ENCODE data around the gene TMEM19.
"Not testable (repeated sequence)": the region's sequence is repeated elsewhere in the genome, so short reads cannot be mapped to it uniquely, and the experiment has no call there.

The TMEM19 gene

GRCh38 chr12:71671311-71671710 lies 14.6 kb upstream of the TMEM19 start:
- DNase-seq, result no peak

DNA sequence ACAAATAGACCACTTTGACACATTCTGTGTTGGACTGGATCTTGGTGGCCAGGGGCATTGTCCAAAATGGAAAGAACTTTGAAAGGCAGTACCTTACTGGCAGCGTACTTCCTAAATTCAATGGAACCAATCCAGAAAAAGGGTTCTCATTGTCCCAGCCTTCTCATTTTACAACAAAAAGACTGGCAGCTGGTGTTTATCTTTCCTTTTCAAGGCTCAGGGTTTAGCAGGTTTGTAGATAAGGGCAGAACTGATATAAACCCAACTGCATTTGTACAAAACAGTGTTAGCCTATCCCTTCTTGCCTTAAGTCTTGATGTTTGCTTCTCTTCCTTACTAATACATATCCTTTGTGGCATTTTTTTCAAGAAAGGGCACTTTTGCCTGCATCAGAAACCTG lies 14.1 kb upstream of the TMEM19 start:
- no peak for DNase-seq

- no peak for DNase-seq
Observed at GRCh38 chr12:71682466-71682865, 3.4 kb upstream of the TMEM19 start.

GRCh38 chr12:71683633-71684032 lies 2.2 kb upstream of the TMEM19 start:
- no peak for DNase-seq

DNA sequence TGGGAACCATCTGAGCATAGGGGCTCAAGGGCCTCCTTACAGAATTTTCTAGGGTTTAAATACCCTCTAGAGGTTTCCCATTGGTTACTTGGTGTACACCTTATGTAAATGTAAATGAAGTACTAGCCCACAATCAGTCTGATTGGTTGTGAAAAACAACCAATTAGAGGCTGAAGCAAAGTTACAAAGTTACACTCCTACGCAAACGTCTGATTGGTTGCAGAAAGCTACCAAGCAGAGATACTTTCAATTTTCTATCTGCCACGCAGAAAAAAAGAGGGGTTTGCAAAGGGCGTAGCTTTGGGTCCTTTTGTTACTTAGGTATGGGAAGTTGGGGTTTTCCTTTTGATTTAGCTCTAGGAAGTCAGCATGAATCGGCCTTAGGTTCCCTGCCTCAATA lies 1.8 kb upstream of the TMEM19 start:
- no peak for DNase-seq

DNA sequence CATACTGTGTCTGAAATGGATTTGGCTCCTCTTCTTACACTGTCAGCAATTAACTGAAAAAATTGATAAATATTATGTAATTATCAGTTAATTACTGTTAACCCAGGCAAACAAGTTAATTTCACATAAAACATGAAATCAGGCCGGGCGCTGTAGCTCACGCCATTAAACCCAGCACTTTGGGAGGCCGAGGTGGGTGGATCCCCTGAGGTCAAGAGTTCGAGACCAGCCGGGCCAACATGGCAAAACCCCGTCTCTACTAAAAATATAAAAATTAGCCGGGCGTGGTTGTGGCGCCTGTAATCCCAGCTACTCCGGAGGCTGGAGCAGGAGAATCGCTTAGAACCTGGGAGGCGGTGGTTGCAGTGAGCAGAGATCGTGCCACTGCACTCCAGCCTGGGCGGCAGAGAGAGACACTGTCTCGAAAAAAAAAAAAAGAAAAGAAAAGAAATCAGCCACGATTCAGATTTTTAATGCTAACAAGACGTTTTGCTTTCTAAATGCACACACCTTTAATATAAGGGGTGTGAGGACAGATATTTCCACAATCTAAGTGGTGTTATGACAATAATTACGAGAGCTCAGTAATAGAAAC lies 473 bp upstream of the TMEM19 start:
- DNase-seq, result no peak

- DNase-seq, result no peak
Observed at GRCh38 chr12:71686658-71687025, 760 bp downstream of the TMEM19 start.

GRCh38 chr12:71687172-71687571 lies 1.3 kb downstream of the TMEM19 start:
- not testable (repeated sequence) for DNase-seq

- no peak for DNase-seq
Observed at GRCh38 chr12:71688961-71689570, 3.2 kb downstream of the TMEM19 start.

DNA sequence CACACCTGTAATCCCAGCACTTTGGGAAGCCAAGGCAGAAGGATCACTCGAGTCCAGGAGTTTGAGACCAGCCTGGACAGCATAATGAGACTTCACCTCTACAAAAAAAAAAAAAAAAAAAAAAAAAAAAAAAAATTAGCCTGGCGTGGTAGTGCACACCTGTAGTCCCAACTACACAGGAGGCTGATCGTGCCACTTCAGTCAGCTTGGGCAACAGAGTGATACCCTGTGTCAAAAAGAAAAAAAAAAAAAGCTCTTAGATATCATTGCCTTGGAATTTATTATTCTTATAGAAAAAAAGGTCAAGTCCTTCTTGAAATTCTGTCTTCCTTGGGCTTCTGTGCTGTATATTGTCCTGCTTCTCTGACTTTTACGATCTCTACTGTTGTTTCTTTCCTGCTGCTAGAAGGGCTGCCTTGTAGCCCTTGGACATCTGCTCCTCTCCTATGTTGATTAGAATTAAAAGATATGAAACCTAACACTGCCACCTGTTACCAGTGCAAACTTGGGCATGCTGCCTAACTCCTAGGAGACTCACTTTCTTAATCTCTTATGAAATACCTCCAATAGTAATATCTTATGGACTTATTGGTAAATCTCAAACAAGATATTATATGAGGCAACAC lies 5.7 kb downstream of the TMEM19 start:
- DNase-seq, result no peak

- DNase-seq, result no peak
Observed at GRCh38 chr12:71693126-71693525, 7.2 kb downstream of the TMEM19 start.

DNA sequence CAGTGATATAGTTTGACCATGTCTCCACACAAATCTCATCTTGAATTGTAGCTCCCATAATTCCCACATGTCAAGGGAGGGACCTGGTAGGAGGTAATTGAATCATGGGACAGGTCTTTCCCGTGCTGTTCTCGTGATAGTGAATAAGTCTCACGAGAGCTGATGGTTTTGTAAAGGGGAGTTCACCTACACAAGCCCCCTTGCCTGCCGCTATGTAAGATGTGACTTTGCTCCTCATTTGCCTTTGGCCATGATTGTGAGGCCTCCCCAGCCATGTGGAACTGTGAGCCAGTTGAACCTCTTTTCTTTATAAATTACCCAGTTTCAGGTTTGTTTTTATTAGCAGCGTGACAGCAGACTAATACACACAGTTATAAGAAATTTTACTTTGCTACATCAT lies 7.8 kb downstream of the TMEM19 start:
- not testable (repeated sequence) for DNase-seq

- no peak for DNase-seq
Observed at GRCh38 chr12:71694099-71694820, 8.4 kb downstream of the TMEM19 start.

DNA sequence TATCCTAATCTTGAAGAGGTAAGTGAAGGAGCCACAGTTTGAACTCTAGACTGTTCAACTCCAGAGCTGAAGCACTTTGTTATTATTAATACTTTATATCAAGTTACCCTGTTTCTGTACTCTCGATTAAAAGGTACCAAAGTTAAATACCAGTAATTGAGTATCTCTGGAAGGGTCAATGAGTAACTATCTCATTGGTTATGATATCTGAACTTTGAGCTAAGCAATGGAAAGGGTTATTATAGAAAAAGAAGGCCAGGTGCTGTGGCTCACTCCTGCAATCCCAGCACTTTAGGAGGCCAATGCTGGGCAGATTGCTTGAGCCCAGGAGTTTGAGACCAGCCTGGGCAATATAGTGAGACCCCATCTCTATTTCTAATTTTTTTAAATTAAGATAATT lies 9.9 kb downstream of the TMEM19 start:
- DNase-seq, result no peak

DNA sequence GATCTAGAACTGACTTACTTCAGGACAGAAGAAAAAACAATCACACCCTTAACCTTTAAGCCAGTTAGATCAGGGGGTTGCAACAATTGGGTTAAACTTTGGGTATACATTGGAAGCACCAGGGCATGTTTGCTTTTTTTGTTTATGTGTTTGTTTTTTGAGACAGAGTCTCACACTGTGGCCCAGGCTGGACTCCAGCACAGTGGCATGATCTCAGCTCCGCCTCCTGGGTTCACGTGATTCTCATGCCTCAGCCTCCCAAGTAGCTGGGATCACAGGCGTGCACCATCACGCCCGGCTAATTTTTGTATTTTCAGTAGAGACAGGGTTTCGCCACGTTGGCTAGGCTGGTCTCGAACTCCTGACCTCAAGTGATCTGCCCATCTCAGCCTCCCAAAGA lies 16.3 kb downstream of the TMEM19 start:
- DNase-seq, result not testable (repeated sequence)

- DNase-seq, result no peak
Observed at GRCh38 chr12:71702590-71702989, 16.7 kb downstream of the TMEM19 start.

DNA sequence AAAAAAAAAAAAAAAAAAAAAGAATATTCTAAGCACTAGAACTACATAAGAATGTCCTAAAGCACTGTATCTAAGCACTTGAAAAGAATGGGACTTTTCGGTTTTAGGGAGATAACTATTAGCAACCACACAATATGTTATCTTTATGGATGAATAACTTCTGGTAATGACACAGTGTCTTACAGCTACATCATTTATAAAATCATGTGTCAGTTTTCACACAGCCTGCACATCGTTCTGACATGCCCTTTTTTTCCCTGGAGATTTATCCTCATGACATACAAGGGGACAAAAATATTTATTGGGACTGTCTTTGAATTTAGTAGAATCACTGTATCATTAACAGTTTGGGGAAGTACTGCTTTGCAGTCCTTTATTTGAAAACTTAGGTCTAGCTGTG lies 17.3 kb downstream of the TMEM19 start:
- no peak for DNase-seq

- no peak for DNase-seq
Observed at GRCh38 chr12:71704920-71705319, 19.0 kb downstream of the TMEM19 start.

GRCh38 chr12:71708658-71709057 lies 22.8 kb downstream of the TMEM19 start:
- DNase-seq, result no peak

DNA sequence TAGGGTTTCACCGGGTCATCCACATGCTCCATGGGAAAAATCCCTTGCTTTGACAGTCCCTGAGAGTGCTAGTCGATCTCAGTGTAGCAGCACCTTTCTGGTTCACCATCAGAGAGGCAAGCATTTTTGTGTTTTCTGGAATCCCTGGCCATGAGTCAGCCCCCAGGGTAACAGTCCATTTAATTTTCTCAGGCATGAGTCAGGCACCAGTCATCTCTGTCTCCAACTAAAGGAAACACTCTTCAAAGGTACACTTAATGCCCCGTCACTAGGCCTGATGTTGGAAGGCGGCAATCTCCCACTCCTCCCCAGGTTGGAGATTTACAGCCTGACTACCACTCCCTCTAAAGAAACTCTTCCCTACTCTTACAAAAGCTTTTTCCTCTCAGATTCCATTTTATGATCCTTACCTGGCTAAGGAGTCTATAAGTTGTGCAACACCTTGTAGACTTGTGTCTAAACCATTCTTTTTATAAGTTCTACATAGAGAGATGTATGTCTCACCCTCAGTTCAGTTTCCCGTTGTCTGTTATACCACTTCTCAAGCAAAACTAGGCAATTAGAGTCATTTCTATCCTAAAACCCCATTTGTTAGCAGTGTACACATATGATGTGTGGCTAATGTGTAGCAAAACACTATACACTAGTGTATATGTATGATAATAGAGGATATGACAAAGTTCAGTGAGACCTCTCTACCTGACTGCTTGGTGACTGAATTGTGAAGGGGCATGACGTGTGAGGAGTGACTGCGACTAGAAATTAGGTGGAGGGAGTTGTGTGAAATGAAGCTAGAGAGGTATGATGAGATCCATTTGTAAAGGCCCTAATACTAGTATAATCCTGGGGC lies 24.6 kb downstream of the TMEM19 start:
- peak; percentile 49 for DNase-seq

DNA sequence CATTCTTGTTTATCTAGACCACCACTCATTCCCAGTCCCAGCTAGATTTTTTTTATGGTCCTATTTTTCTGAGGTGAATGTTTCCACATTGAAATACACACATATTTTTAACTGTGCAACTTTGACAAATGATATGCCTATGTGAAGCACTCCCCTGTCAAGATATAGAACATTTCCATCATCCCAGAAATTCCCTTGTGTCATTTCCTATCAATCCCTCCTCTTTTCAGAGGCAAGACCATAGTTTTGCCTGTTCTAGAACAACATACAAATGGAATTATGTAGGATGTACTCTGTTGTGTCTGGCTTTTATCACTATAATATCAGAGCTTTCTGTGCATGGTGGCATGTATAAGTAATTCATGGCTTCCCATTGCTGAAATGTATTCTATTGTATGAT lies 32.7 kb downstream of the TMEM19 start:
- no peak for DNase-seq

DNA sequence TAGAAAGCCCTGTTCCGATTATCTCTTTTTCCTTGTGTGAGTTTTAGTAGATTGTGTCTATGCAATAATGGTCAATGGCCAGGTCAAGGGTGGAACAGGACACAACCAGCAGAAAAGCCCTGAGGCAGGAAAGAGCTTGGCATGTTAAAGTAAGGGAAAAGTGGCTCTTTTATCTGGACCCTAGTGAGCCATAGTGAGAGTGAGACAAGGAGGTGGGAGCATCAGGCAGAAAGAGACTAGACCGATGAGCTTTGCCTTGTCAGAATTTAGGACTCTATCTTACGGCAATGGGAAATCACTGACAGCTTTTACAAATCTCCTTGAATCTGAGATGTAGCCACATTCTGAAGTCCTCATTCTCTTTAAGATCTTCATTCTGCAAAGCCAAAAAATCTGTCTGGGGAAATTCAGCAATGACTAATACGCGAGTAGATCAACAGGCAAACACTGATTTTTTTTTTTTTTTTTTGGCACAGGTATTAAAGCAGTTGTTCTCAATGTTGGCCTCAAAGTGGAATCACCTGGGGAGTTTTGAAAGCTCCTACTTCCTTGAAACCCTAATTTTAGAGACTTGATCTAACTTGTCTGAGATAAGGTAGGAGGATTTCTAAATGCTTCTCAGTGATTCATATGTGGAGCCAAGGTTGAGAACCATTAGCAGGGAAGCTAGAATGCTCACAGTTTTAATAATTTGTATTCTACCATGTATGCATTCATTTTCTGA lies 33.9 kb downstream of the TMEM19 start:
- no peak for DNase-seq
